Ureter (tissue), 1 donor: ENCODE data around the gene BEAN1. TPM values are rescaled to one million over a fixed set of nuclear protein-coding genes. Genes with fewer than 3 reads are reported as not detected.
A peak's percentile ranks its signal among the peaks of the same experiment; 100 is the strongest.

Source experiments
- DNase-seq: peaks from one replicate; pipeline ENCODE4 v3.0.0-alpha.2; 2020; ENCODE audit warnings: low spot score
- total RNA-seq: library from RNA; stranded (reverse); gene quantifications from one replicate; pipeline ENCODE4 v1.2.4, GENCODE V29; 2023
- donor health status: DM: yes; HTN: yes; CAD: no.

Gene BEAN1
- total RNA-seq, 1 donor from 2014 or later, result 1.6 TPM

DNA sequence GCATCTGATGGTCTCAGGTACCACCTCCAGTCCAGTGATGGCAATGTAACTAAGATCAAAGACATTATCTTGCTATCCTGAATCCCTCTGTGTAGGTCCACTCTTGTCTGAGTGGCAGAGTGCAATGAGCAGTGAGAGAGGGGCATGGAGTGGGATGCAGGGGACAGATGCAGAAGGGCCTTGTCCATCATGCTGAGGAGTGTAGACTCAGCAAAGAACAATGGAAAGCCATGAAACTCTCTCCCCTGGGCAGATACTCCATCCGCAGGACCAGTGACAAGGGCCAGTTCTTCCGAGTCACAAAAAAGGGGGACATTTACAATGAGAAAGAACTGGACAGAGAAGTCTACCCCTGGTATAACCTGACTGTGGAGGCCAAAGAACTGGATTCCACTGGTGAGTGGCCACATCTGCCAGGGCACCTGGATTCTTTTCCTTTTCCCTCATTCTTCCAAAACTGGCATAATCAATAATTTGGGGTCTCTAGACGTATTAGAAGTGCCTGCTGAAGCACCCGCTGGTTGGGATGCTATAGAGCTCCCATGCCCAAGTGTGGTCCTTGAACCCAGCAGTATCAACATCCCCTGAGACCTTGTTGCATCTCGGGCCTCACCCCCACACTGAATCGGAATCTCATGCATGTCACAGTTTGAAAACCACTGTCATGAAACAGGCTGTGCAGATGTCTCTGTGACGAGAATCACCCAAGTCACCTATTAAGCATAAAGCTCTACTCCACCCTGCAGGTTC lies 31.1 kb upstream of the BEAN1 start:
- no peak for DNase-seq

DNA sequence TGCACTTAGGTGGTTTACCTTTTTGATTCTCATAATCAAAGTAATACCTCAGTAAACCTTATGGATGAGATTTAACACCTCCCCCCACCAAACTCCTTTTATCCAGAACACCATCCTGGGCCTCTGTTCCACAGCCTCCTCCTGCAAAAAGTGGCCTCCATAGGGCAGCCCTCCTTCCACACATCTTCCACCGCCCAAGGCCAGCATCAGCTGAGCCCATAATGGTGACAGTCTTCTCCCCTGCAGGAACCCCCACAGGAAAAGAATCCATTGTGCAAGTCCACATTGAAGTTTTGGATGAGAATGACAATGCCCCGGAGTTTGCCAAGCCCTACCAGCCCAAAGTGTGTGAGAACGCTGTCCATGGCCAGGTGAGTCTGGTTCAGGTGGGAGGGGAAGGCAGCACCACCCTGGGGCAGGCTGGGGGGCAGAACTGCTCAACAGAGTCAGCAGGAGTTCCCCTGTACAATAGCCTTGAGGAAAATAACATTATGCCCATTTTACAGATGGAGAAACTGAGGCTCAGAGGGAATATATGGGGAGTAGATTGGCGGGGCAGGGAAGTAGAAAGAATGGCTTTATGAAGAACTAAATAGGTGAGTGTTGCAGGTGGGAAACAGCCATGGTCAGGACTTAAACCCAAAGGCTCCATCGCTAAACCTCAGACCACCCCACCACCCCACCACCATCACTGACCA lies 29.2 kb upstream of the BEAN1 start:
- no peak for DNase-seq

- no peak for DNase-seq
These were observed 28.1 kb upstream of the BEAN1 start for GRCh38 chr16:66399031-66399430.

DNA sequence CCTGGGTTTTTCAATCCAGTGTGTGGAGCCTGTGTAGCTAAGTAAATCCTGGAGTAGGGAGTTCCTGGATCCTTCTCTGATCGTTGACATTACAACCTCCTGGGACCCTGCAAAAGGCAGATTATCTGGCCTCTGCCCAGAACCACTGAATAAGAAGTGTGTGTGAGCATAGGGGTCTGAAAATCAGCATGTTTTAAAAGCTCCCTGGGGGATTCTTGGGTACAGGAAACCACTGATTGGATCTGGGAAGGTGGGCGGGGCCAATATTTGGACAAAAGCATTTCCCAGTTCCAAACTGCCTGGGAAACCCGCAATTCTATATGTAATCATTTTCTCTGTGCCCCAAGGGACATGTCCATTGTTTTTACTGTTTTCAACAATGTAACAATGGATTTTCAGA lies 27.2 kb upstream of the BEAN1 start:
- DNase-seq, result no peak

DNA sequence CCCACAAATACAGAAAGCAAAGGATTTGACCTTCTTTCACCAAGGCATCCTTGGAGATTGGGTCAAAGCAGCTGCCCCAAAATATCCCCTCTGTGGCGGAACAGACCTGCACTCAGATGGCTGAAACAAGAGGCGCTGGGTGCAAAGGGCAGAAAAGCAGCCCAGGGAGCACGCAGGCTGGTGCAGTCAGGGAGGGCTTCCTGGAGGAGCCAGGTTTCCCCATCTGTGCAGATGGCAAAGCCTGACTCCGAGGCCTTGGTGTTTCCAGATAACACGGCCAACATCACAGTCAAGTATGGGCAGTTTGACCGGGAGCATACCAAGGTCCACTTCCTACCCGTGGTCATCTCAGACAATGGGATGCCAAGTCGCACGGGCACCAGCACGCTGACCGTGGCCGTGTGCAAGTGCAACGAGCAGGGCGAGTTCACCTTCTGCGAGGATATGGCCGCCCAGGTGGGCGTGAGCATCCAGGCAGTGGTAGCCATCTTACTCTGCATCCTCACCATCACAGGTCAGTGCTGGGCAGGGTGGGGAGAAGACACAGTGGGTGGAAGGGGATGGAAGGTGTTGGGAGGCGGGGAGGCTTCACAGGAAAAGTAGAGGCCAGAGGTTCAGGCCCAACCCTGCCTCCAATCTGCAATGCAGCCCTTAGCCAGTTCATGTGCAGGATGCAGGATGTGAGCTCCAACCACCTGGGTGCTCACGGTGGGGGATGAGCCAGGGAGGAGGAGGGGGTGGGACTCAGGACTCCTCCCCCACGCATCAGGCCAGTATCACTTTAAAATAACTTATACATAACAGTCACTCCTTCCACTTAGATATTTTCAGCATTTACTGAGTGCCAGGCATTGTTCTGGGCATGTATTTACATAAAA lies 26.4 kb upstream of the BEAN1 start:
- DNase-seq, result no peak

- DNase-seq, result no peak
These were observed 25.5 kb upstream of the BEAN1 start for GRCh38 chr16:66401610-66402009.

DNA sequence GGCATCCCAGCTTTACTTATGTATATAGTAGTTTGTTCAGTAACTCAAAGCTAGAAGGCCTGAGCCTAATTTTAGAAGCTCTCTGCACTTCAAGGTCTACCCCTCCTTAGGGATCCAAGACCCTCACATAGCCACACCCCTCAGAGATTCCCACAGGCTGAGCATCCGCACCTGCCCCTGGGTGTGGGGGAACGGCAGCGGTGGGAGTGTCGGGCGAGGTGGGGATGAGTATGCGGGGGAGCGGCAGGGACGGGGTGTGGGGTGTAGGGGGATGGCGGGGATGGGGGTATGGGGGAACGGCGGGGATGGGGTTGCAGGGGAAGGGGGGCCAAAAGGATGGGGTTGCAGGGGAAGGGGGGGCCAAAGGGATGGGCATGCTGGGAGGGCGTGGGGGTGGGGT lies 24.9 kb upstream of the BEAN1 start:
- DNase-seq, result no peak

- no peak for DNase-seq
These were observed 24.4 kb upstream of the BEAN1 start for GRCh38 chr16:66402591-66403230.

GRCh38 chr16:66403531-66404145 lies 23.5 kb upstream of the BEAN1 start:
- no peak for DNase-seq

GRCh38 chr16:66405057-66405783 lies 21.9 kb upstream of the BEAN1 start:
- no peak for DNase-seq

DNA sequence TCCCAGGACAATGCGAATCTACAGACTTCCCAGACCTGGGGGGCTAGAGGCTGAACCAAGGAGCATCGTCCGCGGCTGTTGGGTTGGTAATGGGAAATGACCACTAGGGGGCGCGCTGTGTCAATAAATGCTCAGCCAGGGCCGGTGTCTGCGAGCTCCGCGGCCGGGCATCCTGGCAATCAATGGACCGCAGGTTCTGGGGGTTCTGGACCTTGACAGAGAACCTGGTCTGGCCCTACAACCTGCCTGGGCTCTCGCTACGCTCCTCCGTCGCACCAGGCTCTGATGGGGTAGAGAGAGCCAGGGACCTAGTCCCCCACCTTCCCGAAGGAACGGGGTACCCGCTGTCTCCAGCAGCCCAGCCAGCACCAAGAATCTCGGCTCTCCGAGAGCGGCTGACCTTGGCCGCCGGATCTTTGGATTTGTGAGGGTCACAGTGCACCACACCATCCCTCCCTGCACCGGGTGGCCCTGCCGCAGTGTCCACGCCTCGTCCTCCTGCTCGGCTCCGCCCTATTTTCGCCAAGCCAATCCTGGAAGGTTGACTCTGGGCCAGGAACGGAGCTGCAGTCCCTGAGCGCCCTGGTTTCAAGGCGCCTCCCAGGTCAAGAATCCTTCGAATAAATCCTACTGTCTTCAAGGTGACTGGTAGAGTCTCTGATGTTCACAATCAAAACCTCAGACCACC lies 20.4 kb upstream of the BEAN1 start:
- peak; percentile 88 for DNase-seq

- DNase-seq, result no peak
These were observed 18.7 kb upstream of the BEAN1 start for GRCh38 chr16:66408163-66409048.

DNA sequence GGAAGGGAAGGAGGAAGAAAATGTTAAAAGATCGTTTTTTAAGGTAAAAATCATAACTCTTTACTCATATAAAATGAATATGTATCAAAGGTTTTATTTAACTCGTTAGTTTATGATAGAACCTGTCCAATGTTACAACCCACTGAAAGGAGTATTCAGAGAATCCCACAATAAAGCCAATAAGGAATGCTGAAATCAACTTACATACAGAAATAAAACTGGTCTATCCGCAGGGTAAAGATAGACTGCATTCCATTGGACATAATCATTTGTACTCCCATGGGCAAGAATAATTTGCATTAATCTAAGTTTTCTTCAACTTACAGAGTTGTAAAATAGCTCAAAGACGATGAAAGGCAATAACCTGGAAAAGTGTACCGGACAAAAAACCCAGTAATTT lies 17.9 kb upstream of the BEAN1 start:
- no peak for DNase-seq

DNA sequence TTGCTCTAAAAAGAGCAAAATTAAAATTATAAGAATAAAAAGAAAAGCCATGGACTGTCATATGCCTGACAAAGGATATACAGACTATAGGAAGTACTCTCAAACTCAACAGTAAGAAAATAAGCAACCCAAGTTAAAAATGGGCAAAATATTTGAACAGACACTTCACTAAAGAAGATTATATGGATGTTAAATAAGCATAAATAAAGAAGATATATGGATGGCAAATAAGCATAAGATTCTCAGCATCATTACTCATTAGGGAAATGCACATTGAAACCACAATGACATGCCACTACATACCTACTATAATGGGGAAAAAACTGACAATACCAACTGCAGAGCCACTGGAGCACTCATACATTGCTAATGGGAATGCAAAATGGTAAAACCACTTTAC lies 14.9 kb upstream of the BEAN1 start:
- no peak for DNase-seq

GRCh38 chr16:66414891-66415290 lies 12.2 kb upstream of the BEAN1 start:
- no peak for DNase-seq

DNA sequence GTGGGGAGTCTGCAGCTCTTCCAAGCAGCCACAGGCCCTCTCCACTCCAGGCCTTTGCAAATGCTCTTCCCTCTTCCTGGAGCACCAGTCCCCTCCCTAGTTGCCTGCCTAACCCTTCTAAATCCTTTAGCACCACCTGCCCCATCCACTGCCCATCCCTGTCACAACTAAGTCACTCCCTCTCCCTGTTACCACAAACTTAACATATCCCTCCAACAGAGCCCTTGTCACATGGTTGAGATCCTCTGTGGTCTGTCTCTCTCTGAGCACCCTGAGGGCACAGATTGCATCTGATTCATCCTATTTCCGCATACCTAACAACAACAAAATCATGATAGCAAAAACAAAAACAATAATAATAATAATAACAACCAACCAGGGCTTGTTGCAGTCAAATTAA lies 11.0 kb upstream of the BEAN1 start:
- no peak for DNase-seq

GRCh38 chr16:66416939-66417700 lies 10.0 kb upstream of the BEAN1 start:
- no peak for DNase-seq

DNA sequence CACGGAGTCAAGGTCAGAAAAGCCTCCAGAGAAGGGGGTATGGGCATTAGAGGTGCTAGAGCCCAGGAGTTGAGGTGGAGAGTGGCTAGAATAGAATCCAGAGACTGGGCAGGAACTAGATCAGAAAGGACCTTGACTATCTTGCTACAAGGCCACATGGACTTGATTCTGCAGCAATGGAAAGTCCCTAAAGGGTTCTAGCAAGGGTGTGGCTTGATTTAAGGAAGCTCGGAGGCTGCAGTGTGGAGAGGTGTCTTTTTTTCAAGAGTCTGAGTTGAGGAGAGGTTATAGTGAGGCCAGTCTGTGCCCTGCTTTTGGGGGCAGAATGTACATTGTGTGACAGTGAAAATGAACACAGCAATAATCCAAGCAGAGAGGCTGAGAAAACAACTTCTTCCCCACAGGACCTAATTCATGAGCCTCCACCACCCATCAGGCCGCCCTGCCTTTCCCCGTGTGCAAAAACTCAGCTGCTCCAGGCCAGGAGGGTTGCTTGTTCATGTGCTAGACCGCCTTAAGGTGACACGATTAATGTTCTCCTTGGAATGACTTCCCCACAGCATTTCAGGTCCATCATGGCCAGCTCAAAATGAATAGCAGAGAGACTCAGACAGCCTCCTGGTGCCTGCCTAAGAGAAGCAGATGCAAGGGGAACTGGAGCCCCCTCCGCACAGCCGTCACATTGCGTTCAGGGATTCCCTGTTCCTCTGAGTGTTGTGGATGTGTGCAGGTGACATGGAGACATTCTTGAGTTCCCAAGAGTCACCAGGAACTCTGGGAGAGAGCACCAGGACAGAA lies 8.7 kb upstream of the BEAN1 start:
- DNase-seq, result no peak
